GM18519 (cell line): ENCODE results near the gene ROBO2.

ENCODE experiments used
- ATAC-seq: cut with Tn5 transposase; IDR thresholded peaks from one replicate; pipeline ENCODE4 v1.9.1; 2021; ENCODE audit warnings: mild to moderate bottlenecking, moderate library complexity; ENCODE audit not compliant: unreplicated experiment, low FRiP score

The ROBO2 gene

DNA sequence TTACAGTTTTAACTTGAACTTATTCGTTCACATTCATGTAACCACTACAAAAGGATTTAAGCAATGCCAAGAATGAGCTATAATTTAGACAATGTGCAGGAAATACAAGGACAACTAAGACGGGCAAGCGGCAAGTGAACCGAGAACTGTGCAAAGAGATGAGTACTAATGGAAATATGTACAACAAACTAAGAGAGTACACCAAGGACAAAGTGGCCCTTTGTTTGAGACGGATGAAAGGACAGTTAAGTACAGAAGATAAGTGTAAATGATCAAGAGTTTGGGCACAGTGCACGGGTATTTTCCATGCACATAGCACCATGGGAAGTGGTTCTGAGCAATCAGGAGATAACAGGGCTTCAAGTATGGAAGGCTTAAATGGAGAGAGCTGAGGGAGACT lies 281.7 kb downstream of the ROBO2 start:
- no peak for ATAC-seq

DNA sequence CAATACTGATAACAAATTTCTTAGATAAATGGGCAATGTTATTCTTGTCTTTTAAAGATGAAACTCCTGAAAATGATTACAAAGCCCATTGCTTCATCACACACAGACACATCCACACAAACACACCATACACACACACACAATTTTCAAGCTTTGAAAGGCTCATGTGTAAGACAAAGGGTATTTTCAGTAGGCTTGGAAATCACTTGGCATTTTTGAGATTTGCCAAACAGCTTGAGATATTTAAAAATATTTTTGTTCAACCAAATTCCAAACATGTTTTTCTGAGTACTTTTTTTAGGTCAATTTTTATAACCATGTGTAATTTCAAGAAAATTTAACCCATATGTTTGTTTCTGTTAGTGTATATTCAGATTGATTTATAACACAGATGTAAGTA lies 283.7 kb downstream of the ROBO2 start:
- ATAC-seq: no peak

- no peak for ATAC-seq
Measured at GRCh38 chr3:77324105-77324504, 284.2 kb downstream of the ROBO2 start.

DNA sequence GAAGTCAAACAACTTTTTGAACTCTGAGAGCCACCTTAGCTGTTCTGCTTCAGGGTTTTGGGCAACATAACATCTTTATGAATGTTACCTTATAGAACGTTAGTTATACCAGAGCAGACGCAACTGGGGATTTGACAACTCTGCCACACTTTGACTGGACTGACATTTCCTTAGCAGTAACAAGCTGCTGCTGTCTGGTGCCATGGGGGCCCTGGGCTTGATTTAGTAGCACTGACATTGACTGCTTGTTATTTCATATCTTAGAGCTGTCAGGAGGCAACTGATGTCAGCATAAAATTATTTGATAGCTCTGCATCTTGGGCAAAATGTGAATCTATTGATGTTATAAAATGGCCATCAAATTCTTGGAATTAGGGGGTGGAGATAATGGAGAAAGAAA lies 285.4 kb downstream of the ROBO2 start:
- ATAC-seq: no peak

GRCh38 chr3:77325702-77326101 lies 285.8 kb downstream of the ROBO2 start:
- ATAC-seq: no peak

- ATAC-seq: no peak
Measured at GRCh38 chr3:77326586-77326985, 286.7 kb downstream of the ROBO2 start.

- ATAC-seq: no peak
Measured at GRCh38 chr3:77328690-77329089, 288.8 kb downstream of the ROBO2 start.

DNA sequence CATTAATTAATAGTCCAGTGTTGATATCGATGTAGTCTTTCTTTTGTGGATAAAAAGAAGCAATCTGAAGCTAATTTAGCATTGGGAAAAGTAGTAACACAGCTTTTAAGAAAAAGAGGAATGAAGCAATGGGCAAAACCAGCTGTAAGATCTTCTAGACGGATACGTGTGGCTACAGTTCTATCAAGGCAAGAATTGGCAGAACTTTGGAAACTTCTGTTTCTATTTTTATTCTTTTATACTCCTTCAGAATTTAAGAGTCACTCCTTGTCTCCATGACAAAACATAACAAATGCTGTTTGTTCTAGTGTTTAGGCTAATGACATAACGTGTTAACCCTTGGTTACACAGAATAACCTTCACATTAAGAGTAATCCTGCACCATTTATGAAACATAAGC lies 289.2 kb downstream of the ROBO2 start:
- ATAC-seq: no peak

GRCh38 chr3:77338195-77338594 lies 298.3 kb downstream of the ROBO2 start:
- no peak for ATAC-seq

DNA sequence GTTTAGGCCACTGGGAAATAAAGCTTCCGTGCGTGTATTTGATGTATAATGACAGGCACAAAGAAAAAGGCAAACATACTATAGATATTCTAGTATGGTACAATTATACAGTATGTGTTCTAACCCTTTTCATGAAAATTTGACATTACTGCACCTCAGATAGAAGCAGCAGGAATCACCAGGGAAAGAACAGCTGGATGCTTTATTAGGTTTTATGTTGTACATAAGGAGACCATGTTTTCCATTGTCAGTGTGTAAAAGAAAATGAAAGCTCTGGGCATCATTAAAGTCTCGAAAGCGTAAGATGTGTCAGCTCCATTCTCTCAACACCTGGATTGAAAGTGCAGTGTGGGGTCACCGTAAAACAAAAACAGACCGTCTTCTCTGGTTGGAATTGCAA lies 302.1 kb downstream of the ROBO2 start:
- no peak for ATAC-seq

- ATAC-seq: no peak
Measured at GRCh38 chr3:77342688-77343087, 302.8 kb downstream of the ROBO2 start.

- no peak for ATAC-seq
Measured at GRCh38 chr3:77345009-77345408, 305.1 kb downstream of the ROBO2 start.

- no peak for ATAC-seq
Measured at GRCh38 chr3:77348244-77348855, 308.5 kb downstream of the ROBO2 start.

DNA sequence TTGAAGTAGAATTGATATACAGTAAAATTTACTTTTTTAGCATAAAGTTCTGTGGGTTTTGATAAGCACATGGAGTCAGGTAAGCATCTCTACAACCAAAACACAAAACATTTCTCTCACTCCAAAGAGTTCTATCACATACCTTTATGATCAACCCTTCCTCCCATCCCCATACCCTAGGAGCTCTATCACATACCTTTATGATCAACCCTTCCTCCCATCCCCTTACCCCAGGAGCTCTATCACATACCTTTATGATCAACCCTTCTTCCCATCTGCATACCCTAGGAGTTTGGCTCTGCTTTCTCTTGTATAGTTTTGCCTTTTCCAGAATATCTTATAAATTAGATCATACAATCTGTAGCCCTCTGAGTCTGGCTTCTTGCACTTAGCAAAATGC lies 315.1 kb downstream of the ROBO2 start:
- no peak for ATAC-seq

DNA sequence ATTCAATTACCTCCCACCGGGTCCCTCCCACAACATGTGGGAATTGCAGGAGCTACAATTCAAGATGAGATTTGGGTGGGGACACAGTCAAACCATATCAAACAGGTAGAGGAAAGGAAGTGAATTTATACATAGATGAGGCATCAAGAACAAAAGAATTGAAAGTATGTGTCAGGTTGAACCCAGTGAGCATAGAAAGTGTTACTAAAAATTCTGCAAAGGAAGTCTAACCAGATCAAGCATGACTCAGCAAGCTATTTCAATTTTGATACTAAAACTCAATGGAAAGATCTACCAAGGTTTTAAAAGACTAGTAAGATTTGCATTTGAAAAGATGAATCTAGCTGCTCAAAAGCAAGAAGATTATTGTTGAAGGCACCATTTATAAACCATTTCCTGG lies 323.0 kb downstream of the ROBO2 start:
- ATAC-seq: no peak

DNA sequence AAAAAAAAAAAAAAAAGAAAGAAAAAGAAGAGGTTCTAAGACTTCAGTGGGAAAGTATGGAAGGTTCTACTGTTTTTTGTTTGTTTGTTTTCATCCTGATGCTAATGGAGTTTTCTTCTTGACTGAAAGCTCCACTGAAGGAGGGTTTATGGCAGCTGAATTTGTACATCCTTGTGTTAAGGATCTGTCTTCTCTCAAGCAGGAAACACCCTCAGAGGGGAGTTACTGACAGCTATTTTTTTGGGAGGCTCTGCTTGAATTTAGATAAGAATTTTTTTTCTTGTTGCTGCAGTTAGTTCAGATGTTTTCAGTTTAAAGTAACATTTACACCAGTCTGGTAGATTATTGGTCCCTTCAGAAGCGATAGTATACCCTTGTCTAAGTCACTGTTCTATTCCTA lies 325.3 kb downstream of the ROBO2 start:
- ATAC-seq: no peak

GRCh38 chr3:77370413-77370812 lies 330.5 kb downstream of the ROBO2 start:
- no peak for ATAC-seq

GRCh38 chr3:77372018-77372417 lies 332.1 kb downstream of the ROBO2 start:
- ATAC-seq: no peak

GRCh38 chr3:77372634-77373346 lies 332.9 kb downstream of the ROBO2 start:
- ATAC-seq: no peak

GRCh38 chr3:77373619-77374018 lies 333.7 kb downstream of the ROBO2 start:
- no peak for ATAC-seq

DNA sequence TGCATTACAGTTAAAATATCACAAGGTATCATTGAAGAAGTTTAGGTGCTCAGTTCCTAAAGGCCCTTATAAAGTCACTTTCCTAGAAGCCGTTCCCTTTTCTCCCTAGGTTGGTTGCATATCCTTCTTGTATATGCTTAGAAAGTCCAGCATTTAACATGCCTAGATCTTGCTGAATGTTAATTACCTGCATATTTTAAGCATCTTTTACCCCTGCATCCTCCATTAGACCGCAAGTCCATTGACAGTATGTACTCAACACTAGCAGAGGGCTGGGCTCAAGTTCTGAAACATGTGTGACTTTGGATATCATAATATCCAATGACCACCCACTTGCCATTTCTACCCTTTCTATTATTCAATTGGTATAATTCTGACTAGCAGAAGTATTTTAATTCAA lies 336.6 kb downstream of the ROBO2 start:
- ATAC-seq: no peak

DNA sequence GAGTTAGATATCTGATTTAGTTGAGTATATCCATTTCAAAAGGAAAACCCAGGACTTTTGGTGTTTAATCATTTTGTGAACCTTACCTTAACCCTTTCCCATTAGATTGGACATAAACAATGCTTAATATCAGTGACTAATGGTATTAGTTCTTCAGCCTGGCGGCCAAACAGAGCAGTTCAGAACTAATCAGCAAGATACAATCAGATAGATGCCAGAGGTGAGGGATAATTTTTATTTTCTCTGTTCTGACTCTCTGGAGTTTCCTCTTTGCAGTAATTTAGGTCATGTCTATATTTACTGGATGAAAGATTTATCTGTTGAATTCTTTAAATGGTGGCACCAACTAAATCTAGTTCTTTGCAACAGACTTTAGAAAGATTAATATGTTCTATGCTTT lies 337.8 kb downstream of the ROBO2 start:
- ATAC-seq: no peak
